GM23338 (cell line): ENCODE results near the gene PPP4R1. TPM values are rescaled to one million over a fixed set of nuclear protein-coding genes. Genes with fewer than 3 reads are reported as not detected.

Experiments
- ATAC-seq: fragments of 200-7000 bp; cut with Tn5 transposase; 3 replicates; pipeline ENCODE4 v1.9.1; 2020
- DNase-seq: peaks from one replicate; pipeline ENCODE4 v3.0.0-alpha.2; 2015; ENCODE audit warnings: low spot score
- H2AFZ ChIP-seq: fragments of 200-600 bp; sonication (generic); 2 replicates; pipeline ENCODE4 v1.8.0; 2016; ENCODE audit warnings: antibody characterized with exemption, mild to moderate bottlenecking, moderate library complexity
- H3F3A ChIP-seq: fragments of 200-600 bp; sonication (generic); replicated peaks from 2 replicates; pipeline ENCODE4 v1.8.0; 2017; ENCODE audit warnings: antibody characterized with exemption, mixed run types, low read depth
- H3K27ac ChIP-seq: fragments of 200-600 bp; sonication (generic); 2 replicates; pipeline ENCODE4 v1.6.1; 2016; ENCODE audit warnings: low read depth
- H3K27me3 ChIP-seq: fragments of 200-600 bp; sonication (generic); 2 replicates; pipeline ENCODE4 v1.8.0; 2016; ENCODE audit warnings: mild to moderate bottlenecking, mixed run types, moderate library complexity; ENCODE audit not compliant: insufficient read depth
- H3K36me3 ChIP-seq: fragments of 200-600 bp; sonication (generic); 2 replicates; pipeline ENCODE4 v1.8.0; 2016; ENCODE audit warnings: mild to moderate bottlenecking; ENCODE audit not compliant: insufficient read depth
- H3K4me1 ChIP-seq: fragments of 200-600 bp; sonication (generic); 2 replicates; pipeline ENCODE4 v1.8.0; 2016; ENCODE audit warnings: mild to moderate bottlenecking, moderate library complexity; ENCODE audit not compliant: insufficient read depth
- H3K4me2 ChIP-seq: fragments of 200-600 bp; sonication (generic); 2 replicates; pipeline ENCODE4 v1.7.1; 2017; ENCODE audit warnings: mixed run types
- H3K4me3 ChIP-seq: fragments of 200-600 bp; sonication (generic); 2 replicates; pipeline ENCODE4 v1.6.1; 2016; ENCODE audit warnings: mixed run types
- H3K79me2 ChIP-seq: fragments of 200-600 bp; sonication (generic); replicated peaks from 2 replicates; pipeline ENCODE4 v1.8.0; 2017; ENCODE audit warnings: mild to moderate bottlenecking; ENCODE audit not compliant: insufficient read depth
- H3K9me2 ChIP-seq: fragments of 200-600 bp; sonication (generic); 2 replicates; pipeline ENCODE4 v1.8.0; 2017; ENCODE audit not compliant: insufficient read depth
- H4K20me1 ChIP-seq: fragments of 200-600 bp; sonication (generic); replicated peaks from 2 replicates; pipeline ENCODE4 v1.8.0; 2017; ENCODE audit warnings: mild to moderate bottlenecking; ENCODE audit not compliant: insufficient read depth
- H3K27ac Mint-ChIP-seq: 2 replicates; pipeline ENCODE4 v1.8.0; 2020; ENCODE audit warnings: inconsistent platforms, mild to moderate bottlenecking, moderate library complexity, mixed read lengths
- H3K27me3 Mint-ChIP-seq: 3 replicates; pipeline ENCODE4 v1.8.0; 2022; ENCODE audit warnings: low read depth, mild to moderate bottlenecking, moderate library complexity, mixed read lengths, inconsistent platforms; ENCODE audit not compliant: insufficient read depth, poor library complexity
- H3K36me3 Mint-ChIP-seq: 3 replicates; pipeline ENCODE4 v1.8.0; 2021; ENCODE audit warnings: low read depth, mild to moderate bottlenecking, inconsistent platforms, moderate library complexity, mixed read lengths
- H3K4me1 Mint-ChIP-seq: 3 replicates; pipeline ENCODE4 v1.8.0; 2020; ENCODE audit warnings: mild to moderate bottlenecking, inconsistent platforms, mixed read lengths
- H3K4me3 Mint-ChIP-seq: 3 replicates; pipeline ENCODE4 v1.8.0; 2021; ENCODE audit warnings: moderate library complexity, mild to moderate bottlenecking, inconsistent platforms, mixed read lengths
- H3K9me3 Mint-ChIP-seq: 3 replicates; pipeline ENCODE4 v1.8.0; 2020; ENCODE audit warnings: moderate library complexity, mild to moderate bottlenecking, inconsistent platforms, mixed read lengths
- CREB1 ChIP-seq: fragments of 250-450 bp; sonication (Bioruptor Pico); IDR thresholded peaks from 2 replicates; pipeline ENCODE4 v1.5.0; 2020; ENCODE audit warnings: low read depth, mild to moderate bottlenecking, moderate library complexity
- EZH2 ChIP-seq: fragments of 200-600 bp; sonication (generic); IDR thresholded peaks from one replicate; pipeline ENCODE4 v1.8.0; 2017; ENCODE audit warnings: antibody characterized with exemption, mild to moderate bottlenecking, low read depth; ENCODE audit not compliant: unreplicated experiment
- EZH2phosphoT487 ChIP-seq: fragments of 200-600 bp; sonication (generic); IDR thresholded peaks from one replicate; pipeline ENCODE4 v1.8.1; 2018; ENCODE audit warnings: antibody characterized with exemption; ENCODE audit not compliant: unreplicated experiment
- JUNB ChIP-seq: IDR thresholded peaks from one replicate; pipeline ENCODE4 v1.6.1; 2016; ENCODE audit warnings: antibody characterized with exemption; ENCODE audit not compliant: unreplicated experiment
- NANOG ChIP-seq: IDR thresholded peaks from 2 replicates; pipeline ENCODE4 v1.6.1; 2016; ENCODE audit warnings: antibody characterized with exemption, borderline replicate concordance
- POLR2AphosphoS5 ChIP-seq: IDR thresholded peaks from 2 replicates; pipeline ENCODE4 v1.6.1; 2016; ENCODE audit warnings: antibody characterized with exemption, low read depth
- STAT1 ChIP-seq: IDR thresholded peaks from one replicate; pipeline ENCODE4 v1.6.1; 2016; ENCODE audit warnings: antibody characterized with exemption; ENCODE audit not compliant: unreplicated experiment
- ZNF114 ChIP-seq: fragments of 250-450 bp; sonication (Bioruptor Pico); IDR thresholded peaks from 2 replicates; pipeline ENCODE4 v1.5.0; 2020; ENCODE audit warnings: mild to moderate bottlenecking, moderate library complexity
- ZNF331 ChIP-seq: fragments of 250-450 bp; sonication (Bioruptor Pico); IDR thresholded peaks from 2 replicates; pipeline ENCODE4 v1.5.0; 2020; ENCODE audit warnings: low read depth, mild to moderate bottlenecking, moderate library complexity
- polyA plus RNA-seq: library from polyadenylated mRNA; unstranded; fragments of >200 nt; fragmentation: Nextera tagmentation; extraction: Ambion mirVana; gene quantifications from 2 replicates; pipeline ENCODE4 v1.2.1, GENCODE V29; 2016
- total RNA-seq: library from RNA; depleted of rRNA; stranded (reverse); fragments of >200 nt; shearing (Covaris generic); gene quantifications from 2 replicates; pipeline ENCODE4 v1.2.3, GENCODE V29; 2014
- TF ChIP-seq, protein P1 (sequence below): IDR thresholded peaks from one replicate; pipeline ENCODE4 v1.6.1; 2018; ENCODE audit warnings: antibody characterized with exemption; ENCODE audit not compliant: unreplicated experiment
- TF ChIP-seq, protein P2 (sequence below), 2 experiments: fragments of 200-600 bp in 1 of 2; sonication (generic) in 1 of 2; conservative IDR thresholded peaks; 2 replicates each; pipeline versions ENCODE4 v1.5.1 to v1.6.1; 2016 to 2017; ENCODE audit warnings: antibody characterized with exemption in 2 of 2, low read depth in 2 of 2, mild to moderate bottlenecking in 2 of 2, moderate library complexity in 1 of 2
- TF ChIP-seq, protein P3 (sequence below): IDR thresholded peaks from 2 replicates; pipeline ENCODE4 v1.6.1; 2016; ENCODE audit warnings: antibody characterized with exemption

Gene PPP4R1
- total and polyA plus RNA-seq, 2 experiments from 2014 or later, result 18.1 to 79.4 TPM

DNA sequence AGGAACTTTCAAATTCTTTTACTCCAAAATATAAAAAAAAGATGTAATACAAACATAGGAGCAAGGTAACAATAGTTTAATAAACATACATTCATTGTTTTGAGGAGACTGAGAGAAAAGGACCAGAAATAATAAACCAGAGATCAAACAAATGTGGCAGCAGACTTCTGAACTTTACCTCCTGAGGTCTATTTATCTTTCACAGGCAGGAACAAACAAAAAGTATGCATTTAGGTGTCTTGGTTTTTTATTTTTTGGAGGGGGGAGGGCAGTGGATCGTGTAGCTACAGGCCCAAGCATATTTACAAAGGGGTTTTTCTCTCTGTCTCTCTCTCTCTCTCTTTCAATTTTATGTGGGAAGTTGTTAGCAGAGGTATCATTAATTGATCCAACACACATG lies 5.6 kb downstream of the PPP4R1 start:
- H3K4me1 Mint-ChIP-seq, result peaks cover 31% of the 10 kb centered on the region
- ATAC-seq (no peak), DNase-seq (no peak)
- no peaks in the 10 kb centered on the region for H3K27me3 ChIP-seq
- H3K27me3 Mint-ChIP-seq, result peaks cover 7% of the 10 kb centered on the region
- no peaks in the 10 kb centered on the region; the same call in 1 of the 3 replicates for H3K9me3 Mint-ChIP-seq
- H3K4me2 ChIP-seq, result peak overlapping the region; percentile 17; the same call in 1 of the 2 replicates
- peaks cover 100% of the 10 kb centered on the region for H3K79me2 ChIP-seq
- no peak overlapping the region for H2AFZ ChIP-seq
- TF ChIP-seq POLR2AphosphoS5 (no peak), STAT1 (no peak), JUNB (no peak), CREB1 (CRISPR knock-in tag) (no peak), ZNF114 (CRISPR knock-in tag) (no peak), EZH2phosphoT487 (no peak), NANOG (no peak), EZH2 (no peak), ZNF331 (CRISPR knock-in tag) (no peak)
- TF ChIP-seq, protein P1, sequence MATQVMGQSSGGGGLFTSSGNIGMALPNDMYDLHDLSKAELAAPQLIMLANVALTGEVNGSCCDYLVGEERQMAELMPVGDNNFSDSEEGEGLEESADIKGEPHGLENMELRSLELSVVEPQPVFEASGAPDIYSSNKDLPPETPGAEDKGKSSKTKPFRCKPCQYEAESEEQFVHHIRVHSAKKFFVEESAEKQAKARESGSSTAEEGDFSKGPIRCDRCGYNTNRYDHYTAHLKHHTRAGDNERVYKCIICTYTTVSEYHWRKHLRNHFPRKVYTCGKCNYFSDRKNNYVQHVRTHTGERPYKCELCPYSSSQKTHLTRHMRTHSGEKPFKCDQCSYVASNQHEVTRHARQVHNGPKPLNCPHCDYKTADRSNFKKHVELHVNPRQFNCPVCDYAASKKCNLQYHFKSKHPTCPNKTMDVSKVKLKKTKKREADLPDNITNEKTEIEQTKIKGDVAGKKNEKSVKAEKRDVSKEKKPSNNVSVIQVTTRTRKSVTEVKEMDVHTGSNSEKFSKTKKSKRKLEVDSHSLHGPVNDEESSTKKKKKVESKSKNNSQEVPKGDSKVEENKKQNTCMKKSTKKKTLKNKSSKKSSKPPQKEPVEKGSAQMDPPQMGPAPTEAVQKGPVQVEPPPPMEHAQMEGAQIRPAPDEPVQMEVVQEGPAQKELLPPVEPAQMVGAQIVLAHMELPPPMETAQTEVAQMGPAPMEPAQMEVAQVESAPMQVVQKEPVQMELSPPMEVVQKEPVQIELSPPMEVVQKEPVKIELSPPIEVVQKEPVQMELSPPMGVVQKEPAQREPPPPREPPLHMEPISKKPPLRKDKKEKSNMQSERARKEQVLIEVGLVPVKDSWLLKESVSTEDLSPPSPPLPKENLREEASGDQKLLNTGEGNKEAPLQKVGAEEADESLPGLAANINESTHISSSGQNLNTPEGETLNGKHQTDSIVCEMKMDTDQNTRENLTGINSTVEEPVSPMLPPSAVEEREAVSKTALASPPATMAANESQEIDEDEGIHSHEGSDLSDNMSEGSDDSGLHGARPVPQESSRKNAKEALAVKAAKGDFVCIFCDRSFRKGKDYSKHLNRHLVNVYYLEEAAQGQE, result no peak
- TF ChIP-seq, protein P2, sequence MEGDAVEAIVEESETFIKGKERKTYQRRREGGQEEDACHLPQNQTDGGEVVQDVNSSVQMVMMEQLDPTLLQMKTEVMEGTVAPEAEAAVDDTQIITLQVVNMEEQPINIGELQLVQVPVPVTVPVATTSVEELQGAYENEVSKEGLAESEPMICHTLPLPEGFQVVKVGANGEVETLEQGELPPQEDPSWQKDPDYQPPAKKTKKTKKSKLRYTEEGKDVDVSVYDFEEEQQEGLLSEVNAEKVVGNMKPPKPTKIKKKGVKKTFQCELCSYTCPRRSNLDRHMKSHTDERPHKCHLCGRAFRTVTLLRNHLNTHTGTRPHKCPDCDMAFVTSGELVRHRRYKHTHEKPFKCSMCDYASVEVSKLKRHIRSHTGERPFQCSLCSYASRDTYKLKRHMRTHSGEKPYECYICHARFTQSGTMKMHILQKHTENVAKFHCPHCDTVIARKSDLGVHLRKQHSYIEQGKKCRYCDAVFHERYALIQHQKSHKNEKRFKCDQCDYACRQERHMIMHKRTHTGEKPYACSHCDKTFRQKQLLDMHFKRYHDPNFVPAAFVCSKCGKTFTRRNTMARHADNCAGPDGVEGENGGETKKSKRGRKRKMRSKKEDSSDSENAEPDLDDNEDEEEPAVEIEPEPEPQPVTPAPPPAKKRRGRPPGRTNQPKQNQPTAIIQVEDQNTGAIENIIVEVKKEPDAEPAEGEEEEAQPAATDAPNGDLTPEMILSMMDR (conservative IDR thresholded peaks at IDR 0.05; ENCODE audit: low read depth in 2 of 2), result no peak
- H3K9me2 ChIP-seq, result no peaks in the 10 kb centered on the region
- no peaks in the 10 kb centered on the region for H3K36me3 ChIP-seq
- H3K36me3 Mint-ChIP-seq, result peaks cover 34% of the 10 kb centered on the region
- no peak overlapping the region for H3K4me3 ChIP-seq
- H4K20me1 ChIP-seq, result peaks cover 10% of the 10 kb centered on the region; the same call in 1 of the 2 replicates
- peaks cover 22% of the 10 kb centered on the region for H3K4me1 ChIP-seq
- no peak overlapping the region for H3K4me3 Mint-ChIP-seq
- no peak overlapping the region for H3K27ac ChIP-seq
- H3K27ac Mint-ChIP-seq, result 0 out of 2 replicates have a peak overlapping the region, but pooled peaks have one; percentile 13
- H3F3A ChIP-seq, result no peaks in the 10 kb centered on the region

DNA sequence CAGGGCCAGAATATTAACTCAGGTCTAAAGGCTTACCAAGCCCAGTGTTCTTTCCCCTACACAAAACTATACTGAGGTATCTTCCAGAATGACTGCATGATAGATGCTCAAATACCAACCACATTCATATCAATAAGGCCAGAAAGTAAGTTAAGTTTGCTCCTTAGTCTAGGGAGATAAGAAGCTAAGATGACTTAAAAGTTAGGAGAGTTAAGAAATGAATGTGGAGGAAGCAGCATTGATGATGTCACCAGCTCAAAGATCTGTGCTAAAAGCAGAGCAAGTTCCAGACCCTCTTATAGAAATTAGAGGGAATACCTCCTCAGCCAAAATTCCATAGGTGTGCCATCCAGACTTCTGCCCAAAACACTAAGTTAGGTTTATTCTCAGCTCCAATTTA lies 6.1 kb downstream of the PPP4R1 start:
- H3K27me3 ChIP-seq, result no peaks in the 10 kb centered on the region
- no peak overlapping the region for H2AFZ ChIP-seq
- H4K20me1 ChIP-seq, result peaks cover 10% of the 10 kb centered on the region; the same call in 1 of the 2 replicates
- no peaks in the 10 kb centered on the region for H3K9me2 ChIP-seq
- H3K36me3 ChIP-seq, result no peaks in the 10 kb centered on the region
- H3K4me3 Mint-ChIP-seq, result no peak overlapping the region
- 0 out of 2 replicates have a peak overlapping the region, but pooled peaks have one; percentile 13 for H3K27ac Mint-ChIP-seq
- H3K27me3 Mint-ChIP-seq, result peaks cover 3% of the 10 kb centered on the region
- no peak overlapping the region for H3K4me3 ChIP-seq
- H3K4me1 Mint-ChIP-seq, result peaks cover 28% of the 10 kb centered on the region
- DNase-seq (no peak), ATAC-seq (no peak)
- H3K79me2 ChIP-seq, result peaks cover 100% of the 10 kb centered on the region
- no peaks in the 10 kb centered on the region; the same call in 1 of the 3 replicates for H3K9me3 Mint-ChIP-seq
- 0 out of 2 replicates have a peak overlapping the region, but pooled peaks have one; percentile 17 for H3K4me2 ChIP-seq
- H3K4me1 ChIP-seq, result peaks cover 22% of the 10 kb centered on the region
- H3K27ac ChIP-seq, result 0 out of 2 replicates have a peak overlapping the region, but pooled peaks have one; percentile 22
- no peaks in the 10 kb centered on the region for H3F3A ChIP-seq
- peaks cover 34% of the 10 kb centered on the region for H3K36me3 Mint-ChIP-seq
- TF ChIP-seq STAT1, result no peak
- TF ChIP-seq NANOG, result no peak
- TF ChIP-seq, protein P3, sequence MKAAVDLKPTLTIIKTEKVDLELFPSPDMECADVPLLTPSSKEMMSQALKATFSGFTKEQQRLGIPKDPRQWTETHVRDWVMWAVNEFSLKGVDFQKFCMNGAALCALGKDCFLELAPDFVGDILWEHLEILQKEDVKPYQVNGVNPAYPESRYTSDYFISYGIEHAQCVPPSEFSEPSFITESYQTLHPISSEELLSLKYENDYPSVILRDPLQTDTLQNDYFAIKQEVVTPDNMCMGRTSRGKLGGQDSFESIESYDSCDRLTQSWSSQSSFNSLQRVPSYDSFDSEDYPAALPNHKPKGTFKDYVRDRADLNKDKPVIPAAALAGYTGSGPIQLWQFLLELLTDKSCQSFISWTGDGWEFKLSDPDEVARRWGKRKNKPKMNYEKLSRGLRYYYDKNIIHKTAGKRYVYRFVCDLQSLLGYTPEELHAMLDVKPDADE, result no peak
- TF ChIP-seq, protein P2 (conservative IDR thresholded peaks at IDR 0.05; ENCODE audit: low read depth in 2 of 2), result no peak
- TF ChIP-seq POLR2AphosphoS5, result no peak
- no peak for TF ChIP-seq ZNF331 (CRISPR knock-in tag)
